M059J (cell line): Measurements from ENCODE around the gene ADRA1B. TPM values are rescaled to one million over a fixed set of nuclear protein-coding genes. Genes with fewer than 3 reads are reported as not detected.

Source experiments
- DNase-seq: peaks from one replicate; pipeline ENCODE4 v3.0.0-alpha.2; 2012; ENCODE audit warnings: low read depth
- total RNA-seq: library from RNA; depleted of rRNA; stranded (reverse); fragments of >200 nt; shearing (Covaris generic); gene quantifications from 2 replicates; pipeline ENCODE4 v1.2.3, GENCODE V29; 2014

Gene ADRA1B
- total RNA-seq, 1 experiment from 2014 or later: 1.4 TPM

GRCh38 chr5:159928122-159928909 lies 12.0 kb downstream of the ADRA1B start:
- DNase-seq: peak; percentile 89

DNA sequence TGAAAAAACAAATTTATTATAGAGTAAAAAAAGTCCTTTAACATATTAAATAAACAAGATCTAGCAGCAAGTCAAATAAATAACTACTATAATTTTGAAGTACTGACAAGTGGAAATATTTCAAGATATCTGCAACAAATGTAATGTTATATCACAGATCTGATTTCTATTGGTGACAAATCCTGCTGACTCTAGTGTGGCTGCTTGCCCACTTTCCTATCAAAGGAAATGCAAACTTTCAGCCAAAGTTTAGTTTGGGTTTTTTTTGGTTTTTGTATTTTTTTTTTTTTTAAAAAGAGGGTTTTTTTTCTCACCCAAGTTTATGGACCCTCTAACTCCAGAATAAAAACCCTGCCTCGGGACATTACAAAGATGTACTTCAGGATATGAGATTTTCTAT lies 12.9 kb downstream of the ADRA1B start:
- no peak for DNase-seq

DNA sequence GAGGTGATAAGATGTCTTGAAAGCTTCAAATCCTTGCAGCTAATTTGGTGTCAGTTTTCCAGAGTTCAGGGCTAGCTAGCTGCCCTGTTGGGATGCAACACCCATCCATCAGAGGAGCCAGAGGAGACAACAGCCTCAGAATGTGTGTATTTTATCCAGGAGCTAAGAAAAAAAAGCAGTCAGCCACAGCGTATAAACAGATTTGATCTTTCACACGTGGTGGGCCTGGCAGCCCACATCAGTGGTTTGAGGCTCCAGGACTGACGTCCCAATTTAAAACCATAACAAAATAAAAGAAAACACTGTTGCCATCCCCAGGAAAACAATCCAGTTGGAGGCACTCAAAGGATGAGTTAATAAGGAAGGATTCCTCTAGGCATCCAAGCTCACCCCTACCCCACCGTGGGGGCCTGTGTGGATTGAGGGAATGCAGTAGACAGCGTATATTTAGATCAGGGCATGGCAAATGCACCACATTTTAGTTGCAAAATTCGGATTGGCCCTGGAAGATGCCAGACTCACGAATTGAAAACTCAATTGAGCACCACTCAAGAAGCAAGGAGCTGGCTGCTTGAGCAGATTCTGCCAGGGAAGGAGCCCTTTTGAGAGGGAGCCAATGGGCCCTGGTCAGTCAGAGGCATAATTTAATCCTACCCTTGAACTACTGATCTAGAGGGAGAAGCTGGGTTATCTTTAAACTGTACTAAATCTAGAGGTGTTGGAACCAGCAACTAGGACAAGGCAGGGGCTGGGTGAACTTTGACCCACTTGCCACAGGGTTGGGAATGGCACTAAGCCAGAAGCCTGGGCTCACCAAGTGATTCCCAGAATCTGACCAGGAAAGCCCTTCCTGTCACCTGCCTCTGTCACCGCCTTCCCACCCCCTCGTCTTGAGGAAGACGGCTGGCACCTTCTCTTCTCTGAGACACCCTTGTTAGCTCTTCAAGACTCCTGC lies 17.5 kb downstream of the ADRA1B start:
- DNase-seq: peak; percentile 22

DNA sequence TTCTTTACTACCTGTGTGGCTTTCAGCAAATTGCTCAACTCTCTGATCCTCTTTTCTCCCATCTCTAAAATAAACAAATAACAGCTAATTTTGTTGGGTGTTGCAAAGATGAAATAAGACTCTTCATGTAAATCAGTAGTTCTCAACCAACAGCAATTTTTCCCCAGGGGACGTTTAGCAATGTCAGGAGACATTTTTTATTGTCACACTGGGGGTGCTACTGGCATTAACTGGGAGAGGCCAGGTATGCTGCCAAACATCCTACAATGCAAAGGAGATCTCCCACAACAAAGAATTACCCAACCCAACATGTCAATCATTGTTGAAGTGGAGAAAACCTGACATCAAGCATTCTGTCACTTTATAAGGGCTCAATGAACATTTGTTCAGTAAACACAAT lies 19.7 kb downstream of the ADRA1B start:
- no peak for DNase-seq

DNA sequence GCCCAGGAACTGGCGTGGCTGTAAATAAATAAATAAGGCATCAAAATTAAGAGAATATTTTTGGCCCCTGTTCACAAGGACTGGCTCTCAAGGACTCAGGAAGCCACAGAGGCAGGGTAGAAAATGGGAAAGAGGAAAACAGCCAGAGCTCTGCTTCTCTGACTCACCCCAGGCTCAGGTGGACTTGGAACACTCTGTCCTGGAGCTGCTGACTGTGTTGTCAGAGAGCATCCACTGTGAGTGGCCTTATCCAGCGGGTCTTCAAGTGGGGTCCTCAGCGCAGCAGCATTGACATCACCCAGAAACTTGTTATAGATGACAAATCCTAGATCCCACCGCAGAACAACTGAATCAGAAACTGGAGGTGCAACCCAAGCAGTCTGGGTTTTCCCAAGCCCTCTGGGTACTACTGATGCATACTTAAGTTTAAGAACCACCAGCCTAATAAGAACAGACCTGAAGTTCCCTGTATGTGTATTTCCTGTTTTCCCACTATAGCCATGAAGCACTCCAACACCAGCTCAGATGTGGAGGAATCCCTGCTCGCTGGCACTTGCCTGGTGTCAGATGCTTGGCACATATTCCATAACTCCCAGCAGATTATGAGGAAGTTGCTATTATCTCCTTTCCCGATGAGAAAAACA lies 20.5 kb downstream of the ADRA1B start:
- peak; percentile 53 for DNase-seq

DNA sequence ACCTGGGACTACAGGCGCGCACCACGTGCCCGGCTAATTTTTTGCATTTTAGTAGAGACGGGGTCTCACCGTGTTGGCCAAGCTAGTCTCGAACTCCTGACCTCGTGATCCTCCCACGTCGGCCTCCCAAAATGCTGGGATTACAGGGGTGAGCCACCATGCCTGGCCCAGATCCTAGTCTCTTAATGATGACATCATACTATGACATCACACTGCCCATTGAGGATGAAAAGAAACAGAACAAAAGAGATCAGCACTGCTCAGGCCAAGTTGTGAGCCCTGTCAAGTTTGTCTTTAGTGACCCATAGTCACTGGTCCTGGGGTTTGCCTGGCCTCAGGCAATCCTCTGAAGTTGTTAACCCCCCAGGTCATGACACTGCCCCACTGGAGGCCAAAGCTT lies 21.3 kb downstream of the ADRA1B start:
- no peak for DNase-seq

DNA sequence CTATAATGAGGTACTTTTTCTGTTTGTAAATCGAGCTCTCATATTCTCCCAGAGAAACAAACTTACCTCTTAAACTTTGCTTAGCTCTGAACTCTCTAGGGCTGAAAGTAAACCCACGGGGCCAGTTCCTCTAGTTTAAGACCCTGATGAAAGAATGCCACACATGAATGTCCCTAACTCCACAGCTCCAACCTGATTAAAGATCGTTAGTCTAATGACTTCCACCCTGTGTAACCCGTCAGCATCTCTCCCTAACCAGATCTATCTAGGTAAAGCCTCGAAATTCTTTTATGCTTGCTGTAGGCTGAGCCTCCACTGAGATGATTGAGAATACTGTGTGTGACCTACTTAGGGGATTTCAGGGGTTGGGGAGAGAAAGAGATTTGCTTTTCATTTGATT lies 27.0 kb downstream of the ADRA1B start:
- DNase-seq: no peak

DNA sequence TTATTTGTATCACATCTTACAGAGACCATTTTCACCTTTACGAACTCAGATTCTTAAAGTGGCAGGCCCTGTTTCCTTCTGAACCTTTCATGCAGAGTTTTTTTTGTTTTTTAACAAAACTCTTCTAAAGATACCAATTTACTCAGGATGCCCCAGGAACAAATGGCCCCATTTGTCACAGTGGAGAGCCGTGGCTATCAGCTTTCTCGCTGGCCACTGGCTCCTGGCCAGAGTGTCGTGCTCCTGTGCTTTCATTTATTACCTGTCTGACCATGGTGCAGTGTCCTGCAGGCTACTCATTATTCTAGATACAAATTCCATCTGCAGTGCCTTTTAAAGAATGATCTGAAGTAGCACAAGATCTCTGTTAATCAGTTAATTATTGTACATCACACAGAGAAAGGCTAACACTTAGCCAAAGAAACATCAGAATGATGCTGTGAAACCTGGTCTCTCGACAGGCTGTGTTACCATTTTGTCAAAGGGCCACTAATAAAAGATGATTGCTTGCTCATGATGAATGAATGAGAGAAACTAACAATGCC lies 27.8 kb downstream of the ADRA1B start:
- DNase-seq: no peak

- no peak for DNase-seq
Measured at GRCh38 chr5:159945359-159945758, 29.1 kb downstream of the ADRA1B start.

DNA sequence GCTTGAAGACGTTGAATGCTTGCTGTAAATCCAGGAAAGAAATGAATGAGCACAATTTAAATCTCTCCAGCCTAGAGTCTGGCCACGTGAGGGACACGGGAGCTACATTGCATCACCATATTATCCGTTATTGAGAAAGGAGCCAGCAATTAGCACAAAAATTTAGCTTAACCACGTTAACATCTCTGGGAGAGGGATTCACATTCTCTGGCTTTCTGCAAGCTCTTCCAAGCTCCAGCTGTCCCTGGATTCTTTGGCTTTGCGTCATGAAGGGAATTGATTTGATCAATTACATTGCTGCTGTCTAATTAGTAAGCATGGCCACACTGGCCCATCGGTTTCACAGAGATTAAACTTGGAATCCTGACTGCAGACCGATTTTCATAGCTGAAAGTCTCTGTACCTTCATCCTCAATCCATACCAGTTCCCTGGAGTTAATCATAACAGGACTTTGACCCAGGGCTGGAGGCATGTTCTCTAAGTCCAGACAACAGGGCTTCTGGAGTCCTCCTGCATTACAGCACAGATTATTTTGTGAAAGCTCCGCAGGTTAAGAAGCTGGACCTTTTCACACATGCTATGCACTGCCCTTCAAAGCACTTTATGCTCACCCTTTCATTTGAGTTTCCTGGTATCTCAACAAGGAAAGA lies 31.6 kb downstream of the ADRA1B start:
- peak; percentile 18 for DNase-seq

GRCh38 chr5:159951387-159951786 lies 35.1 kb downstream of the ADRA1B start:
- no peak for DNase-seq

- DNase-seq: no peak
Measured at GRCh38 chr5:159951834-159952233, 35.6 kb downstream of the ADRA1B start.

DNA sequence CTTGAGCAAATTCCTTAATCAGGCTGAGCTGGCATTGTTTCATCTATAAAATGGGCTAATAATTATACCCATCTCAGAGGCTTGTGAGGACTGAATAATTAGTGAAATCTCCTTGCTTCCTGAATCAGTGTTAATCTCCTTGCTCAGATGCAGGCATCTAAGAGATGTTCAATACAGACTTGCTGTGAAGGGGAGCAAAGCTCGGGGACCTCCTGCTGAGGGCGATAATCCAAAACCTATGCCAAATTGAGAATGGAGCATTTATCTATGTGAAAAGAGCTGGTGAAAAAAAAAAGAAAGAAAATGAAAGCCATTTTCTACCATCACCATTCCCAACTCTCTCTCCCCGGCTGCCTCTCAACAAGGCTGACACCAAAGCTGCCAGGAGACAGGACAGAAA lies 37.3 kb downstream of the ADRA1B start:
- DNase-seq: no peak

GRCh38 chr5:159955056-159955624 lies 38.9 kb downstream of the ADRA1B start:
- no peak for DNase-seq

DNA sequence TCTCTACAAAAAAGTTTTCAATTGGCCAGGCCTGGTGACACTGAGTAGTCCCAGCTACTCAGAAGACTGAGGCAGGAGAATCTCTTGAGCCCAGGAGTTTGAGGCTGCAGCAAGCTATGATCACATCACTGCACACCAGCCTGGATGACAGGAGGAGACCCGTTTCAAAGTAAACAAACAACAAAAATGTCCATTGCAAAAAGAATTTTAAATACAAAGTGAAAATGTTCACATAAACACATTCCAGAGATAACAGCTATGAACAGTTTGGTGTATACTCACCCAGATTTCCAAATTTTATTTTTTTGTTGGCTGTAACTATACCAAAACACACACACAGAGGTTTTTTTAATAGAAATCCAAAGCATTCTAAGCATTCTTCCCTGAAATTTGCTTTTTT lies 39.8 kb downstream of the ADRA1B start:
- DNase-seq: no peak

DNA sequence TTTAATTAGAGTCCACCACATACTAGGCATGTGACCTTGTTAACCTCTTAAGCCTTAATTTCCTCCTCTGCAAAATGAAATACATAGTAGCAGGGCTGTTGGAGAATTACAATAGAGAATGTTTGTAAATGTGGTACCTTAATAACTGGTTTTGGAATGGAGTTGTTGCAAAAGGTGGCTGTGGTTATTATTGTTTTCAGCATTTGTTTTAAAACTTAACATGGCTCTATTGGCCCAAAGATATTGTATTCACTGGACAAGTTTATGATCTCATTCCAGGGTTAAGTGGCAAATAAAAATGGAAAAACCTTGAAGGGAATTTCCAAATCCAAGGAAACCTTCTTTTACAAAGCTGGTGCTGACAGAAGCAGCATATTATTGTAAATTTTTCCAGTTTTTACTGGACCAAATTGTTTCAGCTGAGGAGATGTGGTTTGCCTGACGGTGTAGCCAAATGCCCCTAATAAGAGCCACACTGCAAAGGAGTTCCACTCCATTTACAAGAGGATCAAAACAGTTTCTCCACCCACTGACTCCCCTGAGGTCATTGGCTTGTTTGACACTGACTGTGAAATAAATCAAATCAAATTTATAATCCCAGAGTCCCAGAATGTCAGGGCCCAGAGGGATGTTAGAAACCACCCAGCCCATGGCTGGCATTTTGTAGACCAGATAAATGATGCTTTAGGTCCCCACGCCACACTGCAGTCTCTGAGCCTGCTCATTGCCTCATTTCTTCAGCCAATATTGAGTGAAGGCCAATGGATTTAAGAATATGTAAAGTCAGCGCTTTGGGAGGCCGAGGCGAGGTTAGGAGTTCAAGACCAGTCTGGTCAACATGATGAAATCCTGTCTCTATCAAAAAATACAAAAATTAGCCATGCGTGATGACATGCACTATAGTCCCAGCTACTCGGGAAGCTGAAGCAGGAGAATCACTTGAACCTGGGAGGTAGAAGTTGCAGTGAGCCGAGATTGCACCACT lies 45.2 kb downstream of the ADRA1B start:
- DNase-seq: peak; percentile 11

- no peak for DNase-seq
Measured at GRCh38 chr5:159962214-159962613, 45.9 kb downstream of the ADRA1B start.

DNA sequence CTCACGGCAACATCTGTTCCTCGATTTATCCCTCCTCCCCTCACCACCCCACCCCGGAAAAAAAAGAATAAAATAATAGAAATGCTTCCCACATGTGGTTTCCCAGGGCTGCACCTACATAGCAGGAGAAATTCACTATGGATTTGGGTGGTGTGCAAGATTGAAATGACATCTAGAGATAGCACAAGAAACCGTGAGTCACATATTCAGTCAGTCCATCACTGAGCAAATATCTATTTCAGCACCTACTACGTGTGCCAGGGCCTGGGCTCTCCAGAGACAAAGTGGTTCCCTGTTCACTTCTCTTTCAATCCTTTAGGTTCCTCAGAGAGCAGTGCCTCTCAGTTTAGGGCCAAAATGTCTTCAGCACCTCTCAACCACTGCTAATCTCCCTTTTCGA lies 47.7 kb downstream of the ADRA1B start:
- DNase-seq: no peak

GRCh38 chr5:159965031-159965837 lies 49.0 kb downstream of the ADRA1B start:
- peak; percentile 43 for DNase-seq
